Osteocyte (in vitro differentiated cells): Measurements from ENCODE around the gene EPHB1. TPM values are rescaled to one million over a fixed set of nuclear protein-coding genes. Genes with fewer than 3 reads are reported as not detected.

Experiments used
- DNase-seq: peaks from one replicate; pipeline ENCODE4 v3.0.0; 2021; ENCODE audit warnings: mixed read lengths; ENCODE audit not compliant: unreplicated experiment; ENCODE audit errors: extremely low spot score
- H3K27ac Mint-ChIP-seq: one replicate; pipeline ENCODE4 v1.8.0; 2021; ENCODE audit warnings: mild to moderate bottlenecking, mixed read lengths; ENCODE audit not compliant: unreplicated experiment
- H3K27me3 Mint-ChIP-seq: one replicate; pipeline ENCODE4 v1.8.0; 2021; ENCODE audit warnings: mixed read lengths; ENCODE audit not compliant: unreplicated experiment
- H3K36me3 Mint-ChIP-seq: one replicate; pipeline ENCODE4 v1.8.0; 2021; ENCODE audit warnings: mixed read lengths; ENCODE audit not compliant: unreplicated experiment
- H3K4me1 Mint-ChIP-seq: one replicate; pipeline ENCODE4 v1.8.0; 2021; ENCODE audit warnings: mixed read lengths; ENCODE audit not compliant: unreplicated experiment
- H3K4me3 Mint-ChIP-seq: one replicate; pipeline ENCODE4 v1.8.0; 2021; ENCODE audit warnings: mild to moderate bottlenecking, moderate library complexity, mixed read lengths; ENCODE audit not compliant: unreplicated experiment
- H3K9me3 Mint-ChIP-seq: one replicate; pipeline ENCODE4 v1.8.0; 2021; ENCODE audit warnings: mixed read lengths; ENCODE audit not compliant: unreplicated experiment
- CTCF ChIP-seq: fragments of 200-600 bp; sonication (generic); IDR thresholded peaks from 2 replicates; pipeline ENCODE4 v1.5.0; 2021; ENCODE audit warnings: antibody characterized with exemption, mild to moderate bottlenecking, moderate library complexity
- total RNA-seq: library from RNA; stranded (reverse); gene quantifications from 2 replicates; pipeline ENCODE4 v1.2.1, GENCODE V29; 2021

Gene EPHB1
- total RNA-seq, 1 donor from 2014 or later, result 0.75 TPM

- peaks cover 1% of the 10 kb centered on the region for H3K36me3 Mint-ChIP-seq
- H3K4me3 Mint-ChIP-seq, result no peak overlapping the region
- TF ChIP-seq CTCF, result no peak
- H3K9me3 Mint-ChIP-seq, result peaks cover 14% of the 10 kb centered on the region
- no peaks in the 10 kb centered on the region for H3K27me3 Mint-ChIP-seq
- DNase-seq, result no peak
- no peak overlapping the region for H3K27ac Mint-ChIP-seq
- peaks cover 7% of the 10 kb centered on the region for H3K4me1 Mint-ChIP-seq
Measured at GRCh38 chr3:134847349-134847748, 52.3 kb downstream of the EPHB1 start.

DNA sequence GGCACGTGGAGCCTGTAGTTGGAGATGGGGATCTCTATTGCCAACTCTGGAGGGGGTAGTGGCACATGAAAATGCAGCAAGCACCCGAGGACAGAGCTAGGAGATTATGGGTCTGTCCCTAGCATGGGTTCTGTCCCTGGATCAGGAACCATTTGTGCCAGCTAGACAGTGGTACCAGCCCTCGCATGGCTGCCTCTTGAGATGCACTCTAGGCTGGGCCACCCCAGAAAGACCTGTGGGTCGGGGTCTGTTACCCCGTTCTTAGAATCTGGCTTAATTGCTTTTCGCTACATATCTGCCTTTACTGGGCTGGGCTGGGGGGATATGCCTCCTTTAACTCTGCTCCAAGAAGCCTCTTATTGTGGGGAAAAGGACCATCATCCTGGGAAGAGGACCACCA is 54.5 kb downstream of the EPHB1 start:
- no peak for TF ChIP-seq CTCF
- Mint-ChIP-seq H3K27me3 (no peaks in the 10 kb centered on the region), H3K4me1 (peaks cover 7% of the 10 kb centered on the region), H3K36me3 (no peaks in the 10 kb centered on the region), H3K9me3 (no peaks in the 10 kb centered on the region), H3K4me3 (no peak overlapping the region), H3K27ac (no peak overlapping the region)
- DNase-seq, result no peak

GRCh38 chr3:134850761-134851160 is 55.7 kb downstream of the EPHB1 start:
- TF ChIP-seq CTCF, result no peak
- H3K27ac Mint-ChIP-seq, result no peak overlapping the region
- H3K9me3 Mint-ChIP-seq, result no peaks in the 10 kb centered on the region
- DNase-seq, result no peak
- no peaks in the 10 kb centered on the region for H3K27me3 Mint-ChIP-seq
- H3K36me3 Mint-ChIP-seq, result no peaks in the 10 kb centered on the region
- no peak overlapping the region for H3K4me3 Mint-ChIP-seq
- peaks cover 7% of the 10 kb centered on the region for H3K4me1 Mint-ChIP-seq

DNA sequence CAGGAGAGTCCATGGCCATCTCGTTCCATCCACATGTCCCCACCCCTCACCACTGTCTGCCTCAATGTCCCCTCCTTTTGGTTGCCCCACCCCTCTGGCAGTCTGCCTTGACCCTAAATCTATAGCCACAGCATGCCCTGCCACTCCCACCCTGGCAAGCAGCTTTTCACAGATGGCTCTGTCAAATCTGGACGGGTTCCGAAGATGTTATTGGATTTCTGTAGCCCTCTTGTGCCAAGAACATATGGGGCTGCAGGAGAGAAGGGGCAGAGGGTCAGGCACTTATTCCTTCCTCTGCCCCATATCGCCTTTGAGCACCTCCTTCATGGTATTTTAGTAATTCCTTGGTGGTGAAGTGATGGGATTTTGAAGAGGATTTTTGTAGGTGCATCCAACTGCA is 57.1 kb downstream of the EPHB1 start:
- H3K36me3 Mint-ChIP-seq, result no peaks in the 10 kb centered on the region
- TF ChIP-seq CTCF, result no peak
- no peak for DNase-seq
- no peaks in the 10 kb centered on the region for H3K9me3 Mint-ChIP-seq
- no peak overlapping the region for H3K4me3 Mint-ChIP-seq
- H3K27me3 Mint-ChIP-seq, result no peaks in the 10 kb centered on the region
- H3K27ac Mint-ChIP-seq, result no peak overlapping the region
- H3K4me1 Mint-ChIP-seq, result no peaks in the 10 kb centered on the region

DNA sequence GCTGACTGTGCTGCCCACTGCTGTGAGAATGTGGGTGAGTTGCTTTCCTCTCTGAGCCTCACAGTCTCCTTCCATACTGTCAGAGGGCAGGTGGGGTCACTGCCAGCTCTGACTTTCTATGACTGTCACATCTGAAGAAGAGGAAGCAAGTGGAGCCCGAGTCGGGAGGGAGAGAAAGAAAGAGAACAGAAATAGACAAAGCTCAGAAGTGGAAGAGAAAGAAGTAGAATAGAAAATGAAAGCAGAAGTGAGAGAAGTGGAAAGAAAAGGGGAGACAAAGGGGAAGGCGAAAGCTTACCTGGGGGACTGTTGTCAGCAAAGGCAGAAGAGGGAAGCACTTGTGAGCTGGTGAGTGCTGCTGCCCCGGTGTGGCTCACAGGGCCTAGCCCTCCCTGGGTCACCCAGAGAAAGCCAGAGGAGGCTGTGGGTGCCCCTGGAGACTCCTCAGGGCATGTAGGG is 57.9 kb downstream of the EPHB1 start:
- no peaks in the 10 kb centered on the region for H3K27me3 Mint-ChIP-seq
- no peaks in the 10 kb centered on the region for H3K4me1 Mint-ChIP-seq
- DNase-seq, result no peak
- TF ChIP-seq CTCF, result no peak
- H3K27ac Mint-ChIP-seq, result no peak overlapping the region
- no peak overlapping the region for H3K4me3 Mint-ChIP-seq
- H3K9me3 Mint-ChIP-seq, result no peaks in the 10 kb centered on the region
- H3K36me3 Mint-ChIP-seq, result no peaks in the 10 kb centered on the region
